ENCODE results near the gene CRISPLD2.

CRISPLD2 gene

GRCh38 chr16:84833144-84833500 lies 13.3 kb downstream of the CRISPLD2 start:
- Mint-ChIP-seq H3K9me3 (no peaks in the 10 kb centered on the region), H3K4me3 (no peak overlapping the region), H3K27me3 (peaks cover 9% of the 10 kb centered on the region), H3K36me3 (ENCODE audit: low read depth) (peaks cover 6% of the 10 kb centered on the region), H3K27ac (no peak overlapping the region), H3K4me1 (ENCODE audit: low read depth) (peaks cover 16% of the 10 kb centered on the region)
- intact Hi-C loops (cut with micrococcal nuclease) = no loop called here

GRCh38 chr16:84833542-84834402 lies 14.0 kb downstream of the CRISPLD2 start:
- no peak overlapping the region for H3K27ac Mint-ChIP-seq
- peaks cover 15% of the 10 kb centered on the region for H3K4me1 Mint-ChIP-seq (ENCODE audit: low read depth)
- H3K27me3 Mint-ChIP-seq = peaks cover 13% of the 10 kb centered on the region
- no peak overlapping the region for H3K4me3 Mint-ChIP-seq
- H3K36me3 Mint-ChIP-seq (ENCODE audit: low read depth) = peaks cover 6% of the 10 kb centered on the region
- no peaks in the 10 kb centered on the region for H3K9me3 Mint-ChIP-seq
- intact Hi-C loops (cut with micrococcal nuclease) = no loop called here

GRCh38 chr16:84834403-84834772 lies 14.6 kb downstream of the CRISPLD2 start:
- peaks cover 15% of the 10 kb centered on the region for H3K27me3 Mint-ChIP-seq
- no peaks in the 10 kb centered on the region for H3K9me3 Mint-ChIP-seq
- peaks cover 10% of the 10 kb centered on the region for H3K36me3 Mint-ChIP-seq (ENCODE audit: low read depth)
- H3K27ac Mint-ChIP-seq = no peak overlapping the region
- intact Hi-C loops (cut with micrococcal nuclease) = no loop called here
- no peak overlapping the region for H3K4me3 Mint-ChIP-seq
- peaks cover 9% of the 10 kb centered on the region for H3K4me1 Mint-ChIP-seq (ENCODE audit: low read depth)

GRCh38 chr16:84836234-84836647 lies 16.5 kb downstream of the CRISPLD2 start:
- Mint-ChIP-seq H3K4me3 (no peak overlapping the region), H3K27ac (no peak overlapping the region), H3K4me1 (ENCODE audit: low read depth) (peaks cover 7% of the 10 kb centered on the region), H3K9me3 (no peaks in the 10 kb centered on the region), H3K27me3 (peaks cover 29% of the 10 kb centered on the region), H3K36me3 (ENCODE audit: low read depth) (peaks cover 26% of the 10 kb centered on the region)
- intact Hi-C loops (cut with micrococcal nuclease) = no loop called here

GRCh38 chr16:84836967-84837366 lies 17.2 kb downstream of the CRISPLD2 start:
- Mint-ChIP-seq H3K4me1 (ENCODE audit: low read depth) (peaks cover 12% of the 10 kb centered on the region), H3K27ac (no peak overlapping the region), H3K27me3 (peaks cover 36% of the 10 kb centered on the region), H3K4me3 (no peak overlapping the region), H3K9me3 (no peaks in the 10 kb centered on the region), H3K36me3 (ENCODE audit: low read depth) (peaks cover 26% of the 10 kb centered on the region)
- intact Hi-C loops (cut with micrococcal nuclease) = no loop called here

GRCh38 chr16:84838383-84838948 lies 18.7 kb downstream of the CRISPLD2 start:
- peaks cover 39% of the 10 kb centered on the region for H3K27me3 Mint-ChIP-seq
- intact Hi-C loops (cut with micrococcal nuclease) = no loop called here
- peaks cover 21% of the 10 kb centered on the region for H3K36me3 Mint-ChIP-seq (ENCODE audit: low read depth)
- no peaks in the 10 kb centered on the region for H3K9me3 Mint-ChIP-seq
- peaks cover 6% of the 10 kb centered on the region for H3K4me1 Mint-ChIP-seq (ENCODE audit: low read depth)
- H3K27ac Mint-ChIP-seq = no peak overlapping the region
- H3K4me3 Mint-ChIP-seq = no peak overlapping the region

GRCh38 chr16:84839054-84839453 lies 19.3 kb downstream of the CRISPLD2 start:
- intact Hi-C loops (cut with micrococcal nuclease) = no loop called here
- Mint-ChIP-seq H3K9me3 (no peaks in the 10 kb centered on the region), H3K4me3 (no peak overlapping the region), H3K4me1 (ENCODE audit: low read depth) (peaks cover 11% of the 10 kb centered on the region), H3K36me3 (ENCODE audit: low read depth) (peaks cover 21% of the 10 kb centered on the region), H3K27me3 (peaks cover 39% of the 10 kb centered on the region), H3K27ac (no peak overlapping the region)

GRCh38 chr16:84839956-84840355 lies 20.2 kb downstream of the CRISPLD2 start:
- no peak overlapping the region for H3K27ac Mint-ChIP-seq
- intact Hi-C loops (cut with micrococcal nuclease) = no loop called here
- no peak overlapping the region for H3K4me3 Mint-ChIP-seq
- no peaks in the 10 kb centered on the region for H3K9me3 Mint-ChIP-seq
- H3K4me1 Mint-ChIP-seq (ENCODE audit: low read depth) = peaks cover 15% of the 10 kb centered on the region
- H3K36me3 Mint-ChIP-seq (ENCODE audit: low read depth) = peaks cover 21% of the 10 kb centered on the region
- peaks cover 39% of the 10 kb centered on the region for H3K27me3 Mint-ChIP-seq

- H3K4me1 Mint-ChIP-seq (ENCODE audit: low read depth) = peaks cover 15% of the 10 kb centered on the region
- intact Hi-C loops (cut with micrococcal nuclease) = no loop called here
- peaks cover 39% of the 10 kb centered on the region for H3K27me3 Mint-ChIP-seq
- H3K36me3 Mint-ChIP-seq (ENCODE audit: low read depth) = peaks cover 21% of the 10 kb centered on the region
- H3K9me3 Mint-ChIP-seq = no peaks in the 10 kb centered on the region
- no peak overlapping the region for H3K4me3 Mint-ChIP-seq
- H3K27ac Mint-ChIP-seq = no peak overlapping the region
Observed at GRCh38 chr16:84840687-84841627, 21.2 kb downstream of the CRISPLD2 start.

- peaks cover 15% of the 10 kb centered on the region for H3K4me1 Mint-ChIP-seq (ENCODE audit: low read depth)
- no peak overlapping the region for H3K27ac Mint-ChIP-seq
- H3K4me3 Mint-ChIP-seq = no peak overlapping the region
- H3K27me3 Mint-ChIP-seq = peaks cover 37% of the 10 kb centered on the region
- no peaks in the 10 kb centered on the region for H3K9me3 Mint-ChIP-seq
- intact Hi-C loops (cut with micrococcal nuclease) = no loop called here
- peaks cover 27% of the 10 kb centered on the region for H3K36me3 Mint-ChIP-seq (ENCODE audit: low read depth)
Observed at GRCh38 chr16:84841787-84842300, 22.1 kb downstream of the CRISPLD2 start.

- H3K27ac Mint-ChIP-seq = no peak overlapping the region
Observed at GRCh38 chr16:84842516-84843148, 22.8 kb downstream of the CRISPLD2 start.

GRCh38 chr16:84843149-84844048 lies 23.6 kb downstream of the CRISPLD2 start:
- intact Hi-C loops (cut with micrococcal nuclease) = no loop called here
- no peak overlapping the region for H3K4me3 Mint-ChIP-seq
- peak overlapping the region; percentile 11 for H3K27ac Mint-ChIP-seq
- H3K9me3 Mint-ChIP-seq = no peaks in the 10 kb centered on the region
- H3K27me3 Mint-ChIP-seq = peaks cover 36% of the 10 kb centered on the region
- peaks cover 15% of the 10 kb centered on the region for H3K4me1 Mint-ChIP-seq (ENCODE audit: low read depth)
- peaks cover 34% of the 10 kb centered on the region for H3K36me3 Mint-ChIP-seq (ENCODE audit: low read depth)

More at GRCh38 chr16:84842516-84843148, 22.8 kb downstream of the CRISPLD2 start:
- Mint-ChIP-seq H3K36me3 (ENCODE audit: low read depth) (peaks cover 27% of the 10 kb centered on the region), H3K27me3 (peaks cover 36% of the 10 kb centered on the region), H3K9me3 (no peaks in the 10 kb centered on the region), H3K4me3 (no peak overlapping the region), H3K4me1 (ENCODE audit: low read depth) (peaks cover 15% of the 10 kb centered on the region)
- intact Hi-C loops (cut with micrococcal nuclease) = no loop called here

GRCh38 chr16:84844049-84844350 lies 24.2 kb downstream of the CRISPLD2 start:
- H3K27me3 Mint-ChIP-seq = peaks cover 34% of the 10 kb centered on the region
- no peaks in the 10 kb centered on the region for H3K9me3 Mint-ChIP-seq
- H3K36me3 Mint-ChIP-seq (ENCODE audit: low read depth) = peaks cover 35% of the 10 kb centered on the region
- peak overlapping the region; percentile 11 for H3K27ac Mint-ChIP-seq
- no peak overlapping the region for H3K4me3 Mint-ChIP-seq
- H3K4me1 Mint-ChIP-seq (ENCODE audit: low read depth) = peaks cover 15% of the 10 kb centered on the region
- intact Hi-C loops (cut with micrococcal nuclease) = no loop called here

All from dendritic cell treated with granulocyte-macrophage colony-stimulating factor and Interleukin-4, amounts not matched to agents 40 ng/mL and 50 ng/mL, for 4 days (primary cell).